Adrenal gland (tissue), 12 donors: ENCODE results near the gene PLSCR1. TPM values are rescaled to one million over a fixed set of nuclear protein-coding genes. Genes with fewer than 3 reads are reported as not detected.

Experiments
- DNase-seq, 7 donors: peaks; one replicate each; pipeline ENCODE4 v3.0.0-alpha.2; 2019 to 2020
- H3K27ac ChIP-seq, 5 donors: fragments of 200-600 bp; sonication (generic) in 4 of 5; 1 replicate in 3 of 5; 2 replicates in 2 of 5; pipeline versions ENCODE4 v1.5.1 to v1.8.0; 2016 to 2020; ENCODE audit warnings: mild to moderate bottlenecking in 1 of 5
- H3K27me3 ChIP-seq: fragments of 200-600 bp; 2 replicates; pipeline ENCODE4 v1.8.0; 2021
- H3K36me3 ChIP-seq, 2 donors: fragments of 200-600 bp; replicated peaks in 1 of 2; 1 replicate in 1 of 2; 2 replicates in 1 of 2; pipeline versions ENCODE4 v1.5.1 to v1.8.0; 2018 to 2022
- H3K4me1 ChIP-seq, 2 donors: fragments of 200-600 bp; replicated peaks in 1 of 2; 1 replicate in 1 of 2; 2 replicates in 1 of 2; pipeline versions ENCODE4 v1.5.1 to v1.8.0; 2018 to 2021
- H3K4me3 ChIP-seq, 4 donors: fragments of 200-600 bp; sonication (generic) in 3 of 4; one replicate each; pipeline ENCODE4 v1.5.1; 2016 to 2018
- H3K9me3 ChIP-seq, 3 donors: fragments of 200-600 bp; sonication (generic) in 1 of 3; replicated peaks in 1 of 3; 1 replicate in 2 of 3; 2 replicates in 1 of 3; pipeline versions ENCODE4 v1.5.1 to v1.8.0; 2016 to 2021
- POLR2A ChIP-seq, 2 donors: fragments of 450-650 bp; IDR thresholded peaks; one replicate each; pipeline ENCODE4 v1.6.1; 2017; ENCODE audit warnings: antibody characterized with exemption in 2 of 2, mild to moderate bottlenecking in 2 of 2, moderate library complexity in 1 of 2
- WGBS, 4 donors: extraction: QIAGEN DNeasy Blood & Tissue Kit in 2 of 4; methylation state at CpG; one replicate each; pipeline versions ENCODE4 v1.1.5 to v1.1.7; 2013 to 2017; 5-methylcytosine and 5-hydroxymethylcytosine counted together
- intact Hi-C, 2 donors: fragments of 100-400 bp; cut with DNase I; formaldehyde crosslinking; loops; one replicate each; pipeline versions ENCODE4 v1.14.1 to v1.15.0; 2022 to 2023
- polyA plus RNA-seq, 3 donors: library from polyadenylated mRNA; stranded (reverse); fragments of 200-250 nt in 2 of 3; fragments of 350-450 nt in 1 of 3; fragmentation: Illumina TruSeq in 1 of 3; extraction: RNeasy Lipid Tissue Mini Kit (QIAGEN cat#74804) in 1 of 3; gene quantifications; one replicate each; pipeline ENCODE4 v1.2.3, GENCODE V29; 2013 to 2014
- small RNA-seq, 2 donors: library from RNA; depleted of rRNA; stranded (forward); fragments of <200 nt; gene quantifications; one replicate each; pipeline ENCODE3, GENCODE V24; 2016
- total RNA-seq, 9 donors: library from RNA; depleted of rRNA in 4 of 9; stranded (reverse); fragments of >200 nt in 4 of 9; fragments of 120-200 nt in 1 of 9; fragmentation: NEBNext Ultra II Directional in 1 of 9; extraction: Animal tissue kit (Norgen Biotek cat#: 25700) in 1 of 9; gene quantifications; one replicate each; pipeline versions ENCODE4 v1.1.0 to v1.2.4, GENCODE V29; 2013 to 2023
- TF ChIP-seq, protein P1 (sequence below), 6 experiments: fragments of 450-650 bp in 4 of 6; fragments of 200-600 bp in 2 of 6; sonication (generic) in 1 of 6; IDR thresholded peaks; 1 replicate in 5 of 6; 2 replicates in 1 of 6; pipeline versions ENCODE4 v1.5.1 to v1.8.0; 2016 to 2021; ENCODE audit warnings: antibody characterized with exemption in 6 of 6, mild to moderate bottlenecking in 2 of 6, moderate library complexity in 1 of 6
- donor health status: healthy with polysubstance abuse.
- donor health status: Bipolar disorder and iron deficiency.
- donor health status: DM: yes; HTN: yes; CAD: no.
- donor health status: DM: no; HTN: no; CAD: no.
- donor health status: DM: no; HTN: no; CAD: no.
- donor health status: DM: yes; HTN: yes; CAD: no.

PLSCR1 gene
- total and polyA plus RNA-seq, 12 donors, result 19.3 to 98.7 (median 49.5) TPM

DNA sequence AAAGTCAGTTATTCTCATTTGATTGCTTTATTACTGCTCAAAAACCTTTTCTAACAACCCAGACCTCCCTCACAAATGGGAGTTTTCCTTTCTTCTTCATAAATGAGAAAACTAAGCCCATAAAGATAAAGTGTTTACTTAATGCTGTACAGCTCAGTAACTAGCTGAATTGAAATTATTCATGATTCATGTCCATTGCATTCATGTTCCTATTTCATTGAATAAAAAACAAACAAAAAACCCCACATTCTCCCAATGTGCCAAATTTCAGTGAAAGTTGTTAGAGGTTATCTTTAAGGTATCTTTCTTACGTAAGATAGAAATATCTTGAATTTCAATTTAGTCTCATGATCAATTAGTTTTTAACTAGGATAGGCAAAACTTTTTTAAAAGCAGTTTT, 77.8 kb downstream of the PLSCR1 start:
- no peak overlapping the region for H3K4me3 ChIP-seq
- no peaks in the 10 kb centered on the region for H3K4me1 ChIP-seq
- no peaks in the 10 kb centered on the region for H3K9me3 ChIP-seq
- H3K27ac ChIP-seq, result no peak overlapping the region
- H3K36me3 ChIP-seq, result no peaks in the 10 kb centered on the region
- no peak for DNase-seq
- 0 to 60% (median 19%) methylated on average over 1 of the region's 1 CpG for WGBS, 4 donors
- no peaks in the 10 kb centered on the region for H3K27me3 ChIP-seq
- TF ChIP-seq POLR2A (IDR thresholded peaks at IDR 0.05), result no peak
- TF ChIP-seq, protein P1, sequence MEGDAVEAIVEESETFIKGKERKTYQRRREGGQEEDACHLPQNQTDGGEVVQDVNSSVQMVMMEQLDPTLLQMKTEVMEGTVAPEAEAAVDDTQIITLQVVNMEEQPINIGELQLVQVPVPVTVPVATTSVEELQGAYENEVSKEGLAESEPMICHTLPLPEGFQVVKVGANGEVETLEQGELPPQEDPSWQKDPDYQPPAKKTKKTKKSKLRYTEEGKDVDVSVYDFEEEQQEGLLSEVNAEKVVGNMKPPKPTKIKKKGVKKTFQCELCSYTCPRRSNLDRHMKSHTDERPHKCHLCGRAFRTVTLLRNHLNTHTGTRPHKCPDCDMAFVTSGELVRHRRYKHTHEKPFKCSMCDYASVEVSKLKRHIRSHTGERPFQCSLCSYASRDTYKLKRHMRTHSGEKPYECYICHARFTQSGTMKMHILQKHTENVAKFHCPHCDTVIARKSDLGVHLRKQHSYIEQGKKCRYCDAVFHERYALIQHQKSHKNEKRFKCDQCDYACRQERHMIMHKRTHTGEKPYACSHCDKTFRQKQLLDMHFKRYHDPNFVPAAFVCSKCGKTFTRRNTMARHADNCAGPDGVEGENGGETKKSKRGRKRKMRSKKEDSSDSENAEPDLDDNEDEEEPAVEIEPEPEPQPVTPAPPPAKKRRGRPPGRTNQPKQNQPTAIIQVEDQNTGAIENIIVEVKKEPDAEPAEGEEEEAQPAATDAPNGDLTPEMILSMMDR (IDR thresholded peaks at IDR 0.05), result no peak
- intact Hi-C loops, result no loop called here

DNA sequence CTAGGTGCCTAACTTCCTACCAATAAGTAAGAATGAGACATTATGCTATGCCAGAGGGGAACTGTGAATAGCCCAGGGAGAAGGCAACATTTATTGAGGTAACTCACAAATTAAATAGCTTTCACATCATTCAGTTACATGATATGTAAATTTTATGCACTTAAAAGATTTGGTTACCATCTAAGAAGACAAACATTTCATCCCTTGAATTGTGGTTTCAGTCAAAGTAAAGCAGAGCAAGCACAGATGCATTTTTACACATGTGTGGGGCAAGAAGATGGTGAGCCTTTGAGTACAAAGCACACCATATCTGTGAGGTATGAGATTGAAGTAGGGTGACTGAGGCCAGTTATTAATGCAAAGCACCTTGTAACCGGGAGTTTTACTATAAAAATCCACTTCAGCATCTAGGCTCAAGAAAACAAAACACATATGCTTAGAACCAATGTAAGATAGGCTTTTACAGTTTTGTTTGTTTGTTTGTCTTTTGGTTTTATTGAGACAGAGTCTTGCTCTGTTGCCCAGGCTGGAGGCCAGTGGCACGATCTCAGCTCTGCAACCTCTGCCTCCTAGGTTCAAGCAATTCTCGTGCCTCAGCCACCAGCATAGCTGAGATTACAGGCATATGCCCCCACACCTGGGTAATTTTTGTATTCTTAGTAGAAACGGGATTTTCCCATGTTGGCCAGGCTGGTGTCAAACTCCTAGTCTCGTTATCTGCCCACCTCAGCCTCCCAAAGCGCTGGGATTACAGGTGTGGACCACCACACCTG, 78.5 kb downstream of the PLSCR1 start:
- Histone ChIP-seq H3K4me3 (no peak overlapping the region), H3K36me3 (no peaks in the 10 kb centered on the region), H3K27ac (no peak overlapping the region), H3K4me1 (no peaks in the 10 kb centered on the region), H3K27me3 (no peaks in the 10 kb centered on the region), H3K9me3 (no peaks in the 10 kb centered on the region)
- DNase-seq, result no peak
- intact Hi-C loops, result no loop called here
- WGBS, 4 donors, result 79 to 87% (median 82%) methylated on average over 6 of the region's 6 CpGs
- no peak for TF ChIP-seq POLR2A (IDR thresholded peaks at IDR 0.05)
- TF ChIP-seq, protein P1 (IDR thresholded peaks at IDR 0.05), result no peak

Small RNAs within 50 kb of the gene (small RNA-seq; reads per million reads assigned to genes)
- 0 reads per million in 2 donors for gene RNU6-428P

Other genes with a start within 250 kb of the PLSCR1 start
- under 1 TPM in 2 of 9 donors, not detected in 7; 0.11 to 0.41 TPM for gene PLSCR2, start 75.0 kb downstream of the PLSCR1 start, total RNA-seq
- not detected for gene PLSCR2, start 75.0 kb downstream of the PLSCR1 start, polyA plus RNA-seq
- not detected for gene PLSCR5, start 60.7 kb upstream of the PLSCR1 start, total RNA-seq
- not detected for gene PLSCR5, start 60.7 kb upstream of the PLSCR1 start, polyA plus RNA-seq